Activated CD4-positive, alpha-beta T cell treated with anti-CD3 and anti-CD28 coated beads, Interleukin-2, amount 50 U/mL, for 4 hours (primary cell): ENCODE measurements around the gene PYGB.

Experiments
- DNase-seq, 2 experiments: peaks; one replicate each; pipeline ENCODE4 v3.0.0-alpha.2; 2020

PYGB gene

GRCh38 chr20:25216199-25216945 lies 31.5 kb upstream of the PYGB start:
- DNase-seq: no peak

GRCh38 chr20:25217161-25218108 lies 30.4 kb upstream of the PYGB start:
- no peak for DNase-seq

GRCh38 chr20:25218109-25218486 lies 29.8 kb upstream of the PYGB start:
- DNase-seq: no peak

GRCh38 chr20:25218492-25218891 lies 29.4 kb upstream of the PYGB start:
- no peak for DNase-seq

- no peak for DNase-seq
These were observed 28.5 kb upstream of the PYGB start for GRCh38 chr20:25219365-25219764.

GRCh38 chr20:25220021-25220730 lies 27.7 kb upstream of the PYGB start:
- DNase-seq: no peak

- DNase-seq: no peak
These were observed 26.9 kb upstream of the PYGB start for GRCh38 chr20:25220810-25221591.

GRCh38 chr20:25221592-25222460 lies 26.1 kb upstream of the PYGB start:
- DNase-seq: no peak

- DNase-seq: no peak
These were observed 25.3 kb upstream of the PYGB start for GRCh38 chr20:25222461-25223178.

GRCh38 chr20:25223179-25223661 lies 24.7 kb upstream of the PYGB start:
- no peak for DNase-seq

GRCh38 chr20:25223765-25224720 lies 23.8 kb upstream of the PYGB start:
- no peak for DNase-seq

GRCh38 chr20:25224941-25225340 lies 22.9 kb upstream of the PYGB start:
- DNase-seq: no peak

GRCh38 chr20:25225642-25226432 lies 22.0 kb upstream of the PYGB start:
- DNase-seq: no peak

GRCh38 chr20:25226433-25227316 lies 21.2 kb upstream of the PYGB start:
- DNase-seq: no peak

- no peak for DNase-seq
These were observed 20.5 kb upstream of the PYGB start for GRCh38 chr20:25227317-25227831.

- DNase-seq: no peak
These were observed 18.3 kb upstream of the PYGB start for GRCh38 chr20:25229486-25230165.
